H1 (cell line): Measurements from ENCODE around the gene MELTF. TPM values are rescaled to one million over a fixed set of nuclear protein-coding genes. Genes with fewer than 3 reads are reported as not detected.

Experiments
- CTCF ChIA-PET: fragments of 300-600 bp; sonication (Branson Sonifier 250); formaldehyde crosslinking; loops from one replicate; lab custom pipeline; 2021; ENCODE audit not compliant: partially characterized antibody; lab: Charles Lee
- POLR2A ChIA-PET: fragments of 300-600 bp; sonication (Branson Sonifier 250); formaldehyde crosslinking; loops from one replicate; lab custom pipeline; 2021; ENCODE audit warnings: inconsistent platforms; ENCODE audit not compliant: partially characterized antibody; lab: Charles Lee
- DNase-seq, 2 experiments: peaks; one replicate each; pipeline versions ENCODE4 v3.0.0 to v3.0.0-alpha.2; 2010 to 2022; ENCODE audit warnings: low spot score in 2 of 2, low read depth in 1 of 2, mixed read lengths in 1 of 2
- FAIRE-seq: peaks from 2 replicates; lab custom pipeline; 2011; peaks lifted over from hg19 to GRCh38; lab: Jason Lieb, UNC
- H2AFZ ChIP-seq: 2 replicates; pipeline ENCODE4 v1.8.1; 2012; ENCODE audit warnings: low read length, inconsistent platforms
- H2AK5ac ChIP-seq: 2 replicates; pipeline ENCODE4 v1.6.1; 2013; ENCODE audit warnings: low read depth, low read length
- H2BK120ac ChIP-seq: replicated peaks from 2 replicates; pipeline ENCODE3; 2013; ENCODE audit warnings: low read depth, low read length, inconsistent platforms
- H2BK12ac ChIP-seq: 2 replicates; pipeline ENCODE4 v1.6.1; 2013; ENCODE audit warnings: low read depth, low read length
- H2BK15ac ChIP-seq: 2 replicates; pipeline ENCODE4 v1.6.1; 2013; ENCODE audit warnings: low read length
- H2BK20ac ChIP-seq: 2 replicates; pipeline ENCODE4 v1.6.1; 2013; ENCODE audit warnings: low read length
- H2BK5ac ChIP-seq: 2 replicates; pipeline ENCODE4 v1.6.1; 2013; ENCODE audit warnings: low read depth, low read length
- H3K14ac ChIP-seq: 2 replicates; pipeline ENCODE4 v1.6.1; 2013; ENCODE audit warnings: inconsistent platforms; ENCODE audit not compliant: insufficient read length
- H3K18ac ChIP-seq: 2 replicates; pipeline ENCODE4 v1.6.1; 2013; ENCODE audit warnings: low read length; ENCODE audit errors: extremely low read depth
- H3K23ac ChIP-seq: 2 replicates; pipeline ENCODE4 v1.6.1; 2013; ENCODE audit warnings: inconsistent platforms; ENCODE audit not compliant: insufficient read length
- H3K23me2 ChIP-seq: 2 replicates; pipeline ENCODE4 v1.6.1; 2013; ENCODE audit warnings: low read depth, low read length
- H3K27ac ChIP-seq: 2 replicates; pipeline ENCODE4 v1.6.1; 2011; ENCODE audit warnings: low read depth, low read length, inconsistent platforms
- H3K27me3 ChIP-seq, 4 experiments: replicated peaks in 1 of 4; 1 replicate in 1 of 4; 2 replicates in 3 of 4; pipeline versions ENCODE4 v1.6.1 to v1.8.1; 2011 to 2013; ENCODE audit warnings: low read length in 3 of 4, mild to moderate bottlenecking in 3 of 4, inconsistent platforms in 2 of 4, mixed read lengths in 2 of 4, moderate library complexity in 1 of 4; ENCODE audit not compliant: control insufficient read depth in 3 of 4, insufficient read depth in 3 of 4; ENCODE audit errors: extremely low read depth in 1 of 4
- H3K36me3 ChIP-seq, 4 experiments: 2 replicates each; pipeline versions ENCODE4 v1.6.1 to v1.8.1; 2011 to 2013; ENCODE audit warnings: mild to moderate bottlenecking in 4 of 4, low read length in 3 of 4, moderate library complexity in 2 of 4, control low read depth in 1 of 4, inconsistent platforms in 1 of 4; ENCODE audit not compliant: insufficient read depth in 4 of 4, control insufficient read depth in 2 of 4
- H3K4ac ChIP-seq: replicated peaks from 2 replicates; pipeline ENCODE3; 2013; ENCODE audit warnings: low read length, low read depth, mixed read lengths, inconsistent platforms; ENCODE audit not compliant: insufficient read length
- H3K4me1 ChIP-seq, 4 experiments: replicated peaks in 1 of 4; 1 replicate in 1 of 4; 2 replicates in 3 of 4; pipeline versions ENCODE4 v1.6.1 to v1.8.1; 2011 to 2013; ENCODE audit warnings: low read length in 3 of 4, inconsistent platforms in 2 of 4, mixed read lengths in 1 of 4; ENCODE audit not compliant: insufficient read depth in 4 of 4, control insufficient read depth in 3 of 4
- H3K4me2 ChIP-seq, 2 experiments: 2 replicates each; pipeline versions ENCODE4 v1.6.1 to v1.8.1; 2011 to 2013; ENCODE audit warnings: low read depth in 2 of 2, low read length in 2 of 2, control low read depth in 1 of 2, inconsistent platforms in 1 of 2, mild to moderate bottlenecking in 1 of 2; ENCODE audit not compliant: insufficient read depth in 1 of 2
- H3K4me3 ChIP-seq, 4 experiments: fragments of 200-600, 300-600 bp in 1 of 4; sonication (generic), shearing (Covaris generic), sonication (Bioruptor Twin) in 1 of 4; 2 replicates each; pipeline versions ENCODE4 v1.5.1 to v1.8.1; 2011 to 2016; ENCODE audit warnings: low read length in 4 of 4, low read depth in 3 of 4, control low read depth in 2 of 4, inconsistent platforms in 2 of 4, mild to moderate bottlenecking in 2 of 4, mixed read lengths in 1 of 4, moderate library complexity in 1 of 4; ENCODE audit not compliant: insufficient read depth in 2 of 4; ENCODE audit errors: extremely low read depth in 1 of 4
- H3K56ac ChIP-seq: replicated peaks from 2 replicates; pipeline ENCODE3; 2013; ENCODE audit warnings: low read depth, mild to moderate bottlenecking, mixed read lengths, low read length, inconsistent platforms; ENCODE audit not compliant: insufficient read length
- H3K79me1 ChIP-seq: 2 replicates; pipeline ENCODE4 v1.6.1; 2013; ENCODE audit warnings: low read depth, low read length, control low read depth
- H3K79me2 ChIP-seq, 2 experiments: 2 replicates each; pipeline versions ENCODE4 v1.6.1 to v1.8.1; 2012 to 2013; ENCODE audit warnings: low read length in 2 of 2, mild to moderate bottlenecking in 2 of 2, inconsistent platforms in 1 of 2; ENCODE audit not compliant: insufficient read depth in 2 of 2, control insufficient read depth in 1 of 2
- H3K9ac ChIP-seq, 4 experiments: replicated peaks in 1 of 4; 1 replicate in 1 of 4; 2 replicates in 3 of 4; pipeline versions ENCODE4 v1.6.1 to v1.8.1; 2011 to 2013; ENCODE audit warnings: low read depth in 3 of 4, low read length in 3 of 4, control low read depth in 2 of 4, mild to moderate bottlenecking in 2 of 4, moderate library complexity in 2 of 4, inconsistent platforms in 1 of 4; ENCODE audit errors: extremely low read depth in 1 of 4
- H3K9me3 ChIP-seq, 2 experiments: 2 replicates each; pipeline versions ENCODE4 v1.6.1 to v1.8.1; 2012 to 2013; ENCODE audit warnings: mild to moderate bottlenecking in 2 of 2, moderate library complexity in 2 of 2, control low read depth in 1 of 2, inconsistent platforms in 1 of 2, low read depth in 1 of 2, low read length in 1 of 2, mixed read lengths in 1 of 2; ENCODE audit not compliant: insufficient read depth in 2 of 2
- H4K20me1 ChIP-seq, 2 experiments: replicated peaks in 1 of 2; 2 replicates each; pipeline versions ENCODE3 to v1.8.1; 2011 to 2013; ENCODE audit warnings: inconsistent platforms in 2 of 2, low read length in 2 of 2, mild to moderate bottlenecking in 1 of 2; ENCODE audit not compliant: insufficient read depth in 2 of 2, control insufficient read depth in 1 of 2
- H4K5ac ChIP-seq: 2 replicates; pipeline ENCODE4 v1.6.1; 2013; ENCODE audit warnings: low read length, low read depth, mixed read lengths, inconsistent platforms; ENCODE audit not compliant: insufficient read length
- H4K8ac ChIP-seq: 2 replicates; pipeline ENCODE4 v1.8.0; 2013; ENCODE audit warnings: mild to moderate bottlenecking, moderate library complexity, low read length, inconsistent platforms; ENCODE audit not compliant: insufficient read depth; ENCODE audit errors: extremely low read depth
- H4K91ac ChIP-seq: replicated peaks from 2 replicates; pipeline ENCODE3; 2013; ENCODE audit warnings: low read length, mixed read lengths, inconsistent platforms; ENCODE audit not compliant: insufficient read length
- BACH1 ChIP-seq: IDR thresholded peaks from 2 replicates; pipeline ENCODE4 v1.6.1; 2012; ENCODE audit warnings: low read length, improper control_type of control experiment
- CREB1 ChIP-seq: IDR thresholded peaks from 2 replicates; pipeline ENCODE4 v1.6.1; 2012; ENCODE audit warnings: inconsistent platforms
- GABPA ChIP-seq: IDR thresholded peaks from 2 replicates; pipeline ENCODE4 v1.6.1; 2011; ENCODE audit warnings: mild to moderate bottlenecking, low read length, moderate library complexity, borderline replicate concordance; ENCODE audit not compliant: insufficient read depth
- SAP30 ChIP-seq: fragments of 300-600 bp; sonication (generic); IDR thresholded peaks from 2 replicates; pipeline ENCODE4 v1.7.1; 2012; ENCODE audit warnings: low read length, moderate library complexity, mild to moderate bottlenecking, inconsistent platforms; ENCODE audit not compliant: insufficient read depth, insufficient replicate concordance
- SUZ12 ChIP-seq: fragments of 200-600 bp; sonication (generic); IDR thresholded peaks from 2 replicates; pipeline ENCODE4 v1.6.1; 2012; ENCODE audit warnings: mild to moderate bottlenecking, inconsistent platforms, low read length, moderate library complexity, mixed read lengths
- WGBS, 2 experiments: shearing (Covaris generic) in 1 of 2; methylation state at CpG; one replicate each; pipeline versions ENCODE4 v1.1.6 to v1.1.7; 2013 to 2015; ENCODE audit warnings: low lambda C conversion rate in 2 of 2, mixed read lengths in 2 of 2, inconsistent platforms in 1 of 2, low coverage in 1 of 2, missing lambda C conversion rate in 1 of 2; ENCODE audit not compliant: insufficient replicate concordance in 2 of 2, insufficient coverage in 1 of 2, insufficient read length in 1 of 2; ENCODE audit errors: extremely low coverage in 1 of 2, missing lambda C conversion rate in 1 of 2; 5-methylcytosine and 5-hydroxymethylcytosine counted together
- polyA plus RNA-seq, 7 experiments: library from polyadenylated mRNA; depleted of rRNA in 3 of 7; stranded (reverse) in 5 of 7; unstranded in 2 of 7; fragments of >200 nt in 5 of 7; fragments of 200-250 nt in 2 of 7; gene quantifications; 1 replicate in 5 of 7; 2 replicates in 1 of 7; 4 replicates in 1 of 7; pipeline versions ENCODE4 v1.2.1 to v1.2.3, GENCODE V29; 2011 to 2013; ENCODE audit warnings: missing spikeins in 2 of 7, mixed read lengths in 2 of 7
- total RNA-seq: library from RNA; stranded (reverse); fragmentation: NEBNext Ultra II Directional; extraction: Animal tissue kit (Norgen Biotek cat#: 25700); gene quantifications from 2 replicates; pipeline ENCODE4 v1.2.1, GENCODE V29; 2021
- TF ChIP-seq, protein P1 (sequence below): IDR thresholded peaks from 2 replicates; pipeline ENCODE4 v1.6.1; 2011; ENCODE audit warnings: low read length, improper control_type of control experiment
- TF ChIP-seq, protein P2 (sequence below): IDR thresholded peaks from 2 replicates; pipeline ENCODE4 v1.6.1; 2012; ENCODE audit warnings: low read length, inconsistent platforms

MELTF gene
- total and polyA plus RNA-seq, 2 of the 8 experiments (the other 6 are each of a cell fraction or from before 2014, with no cell fraction given) = 1.7 to 3.5 TPM

DNA sequence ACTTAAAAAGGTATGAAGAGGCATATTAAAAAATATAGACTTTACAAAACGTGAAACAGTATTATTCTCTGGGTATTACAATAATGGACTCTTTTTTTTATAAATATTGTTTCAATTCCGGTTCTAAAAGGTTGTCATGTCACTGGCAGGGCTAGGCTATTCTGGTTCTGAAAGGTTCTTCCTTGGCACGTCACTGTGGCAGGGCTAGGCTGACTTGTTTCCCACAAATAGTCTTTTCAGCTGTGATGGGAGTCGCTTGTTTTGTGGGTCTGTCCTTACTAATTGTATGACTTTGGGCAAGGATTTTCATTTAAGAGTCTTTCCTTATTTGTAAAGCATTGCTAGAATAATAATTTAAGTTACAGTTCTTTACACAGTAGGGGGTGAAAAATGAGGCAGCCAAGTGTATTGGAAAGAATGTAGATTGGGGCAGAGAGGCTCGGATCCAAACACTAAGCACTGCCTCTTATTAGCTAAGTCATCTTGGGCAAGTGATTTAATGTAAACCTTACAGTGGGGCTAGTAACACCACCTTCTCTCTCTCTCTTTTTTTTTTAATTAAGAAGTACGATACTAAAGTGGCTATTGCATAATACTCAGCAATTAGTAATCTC lies 12.4 kb upstream of the MELTF start:
- no peaks in the 10 kb centered on the region for H3K4me1 ChIP-seq
- H2AFZ ChIP-seq = no peak overlapping the region
- no peaks in the 10 kb centered on the region for H4K20me1 ChIP-seq
- no peaks in the 10 kb centered on the region for H3K9me3 ChIP-seq
- H3K56ac ChIP-seq = no peak overlapping the region
- ChIA-PET POLR2A (interaction anchor here (0.8 to 1.8 kb wide), 2 partner anchors 10 to 11 kb away, joined by 3 read pairs; no protein-coding TSS in a partner anchor), CTCF (interaction anchor here (0.6 to 2.4 kb wide), 3 partner anchors 13 to 964 kb away, joined by 4 to 15 read pairs (median 5); partner anchors contain the start of gene MELTF)
- no peak overlapping the region for H3K4me2 ChIP-seq
- no peak overlapping the region for H2BK5ac ChIP-seq
- no peak overlapping the region for H4K91ac ChIP-seq
- H3K27me3 ChIP-seq = no peaks in the 10 kb centered on the region
- H3K9ac ChIP-seq = no peak overlapping the region
- no peak overlapping the region for H2BK12ac ChIP-seq
- H3K18ac ChIP-seq = no peak overlapping the region
- no peaks in the 10 kb centered on the region for H3K23me2 ChIP-seq
- H3K23ac ChIP-seq = no peak overlapping the region
- no peak for DNase-seq
- 88% methylated on average over 6 of the region's 6 CpGs; no CpG with 5 or more reads in 1 of the 2 experiments for WGBS, 2 experiments
- H3K14ac ChIP-seq = no peak overlapping the region
- H3K4me3 ChIP-seq = no peak overlapping the region
- no peak overlapping the region for H2BK120ac ChIP-seq
- no peak overlapping the region for H2BK15ac ChIP-seq
- no peak overlapping the region for H4K8ac ChIP-seq
- H4K5ac ChIP-seq = no peak overlapping the region
- no peaks in the 10 kb centered on the region for H3K79me2 ChIP-seq
- H2BK20ac ChIP-seq = no peak overlapping the region
- H3K36me3 ChIP-seq = peaks cover 0 to 16% (median 5%) of the 10 kb centered on the region in 4 experiments; a peak in 4 of 8 replicates
- FAIRE-seq = no peak
- H3K79me1 ChIP-seq = no peaks in the 10 kb centered on the region
- H3K4ac ChIP-seq = no peak overlapping the region
- no peak overlapping the region for H2AK5ac ChIP-seq
- TF ChIP-seq CREB1 (no peak), GABPA (no peak), BACH1 (no peak), SUZ12 (no peak), SAP30 (no peak)
- TF ChIP-seq, protein P1, sequence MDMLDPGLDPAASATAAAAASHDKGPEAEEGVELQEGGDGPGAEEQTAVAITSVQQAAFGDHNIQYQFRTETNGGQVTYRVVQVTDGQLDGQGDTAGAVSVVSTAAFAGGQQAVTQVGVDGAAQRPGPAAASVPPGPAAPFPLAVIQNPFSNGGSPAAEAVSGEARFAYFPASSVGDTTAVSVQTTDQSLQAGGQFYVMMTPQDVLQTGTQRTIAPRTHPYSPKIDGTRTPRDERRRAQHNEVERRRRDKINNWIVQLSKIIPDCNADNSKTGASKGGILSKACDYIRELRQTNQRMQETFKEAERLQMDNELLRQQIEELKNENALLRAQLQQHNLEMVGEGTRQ = no peak
- TF ChIP-seq, protein P2, sequence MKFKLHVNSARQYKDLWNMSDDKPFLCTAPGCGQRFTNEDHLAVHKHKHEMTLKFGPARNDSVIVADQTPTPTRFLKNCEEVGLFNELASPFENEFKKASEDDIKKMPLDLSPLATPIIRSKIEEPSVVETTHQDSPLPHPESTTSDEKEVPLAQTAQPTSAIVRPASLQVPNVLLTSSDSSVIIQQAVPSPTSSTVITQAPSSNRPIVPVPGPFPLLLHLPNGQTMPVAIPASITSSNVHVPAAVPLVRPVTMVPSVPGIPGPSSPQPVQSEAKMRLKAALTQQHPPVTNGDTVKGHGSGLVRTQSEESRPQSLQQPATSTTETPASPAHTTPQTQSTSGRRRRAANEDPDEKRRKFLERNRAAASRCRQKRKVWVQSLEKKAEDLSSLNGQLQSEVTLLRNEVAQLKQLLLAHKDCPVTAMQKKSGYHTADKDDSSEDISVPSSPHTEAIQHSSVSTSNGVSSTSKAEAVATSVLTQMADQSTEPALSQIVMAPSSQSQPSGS = no peak
- TF ChIP-seq, all 59 proteins: peak for 0
- no peak overlapping the region for H3K27ac ChIP-seq
